GM12891 (cell line): ENCODE measurements around the gene SDF4.

ENCODE experiments used
- POLR2AphosphoS5 ChIP-seq: IDR thresholded peaks from 2 replicates; pipeline ENCODE4 v1.6.1; 2011; ENCODE audit warnings: low read depth, low read length, control low read depth
- POU2F2 ChIP-seq: IDR thresholded peaks from 2 replicates; pipeline ENCODE4 v1.6.1; 2011; ENCODE audit warnings: low read depth, mild to moderate bottlenecking, control low read depth, low read length, moderate library complexity
- SPI1 ChIP-seq: IDR thresholded peaks from 2 replicates; pipeline ENCODE4 v1.6.1; 2011; ENCODE audit warnings: low read depth, low read length, control low read depth
- TAF1 ChIP-seq: IDR thresholded peaks from 2 replicates; pipeline ENCODE4 v1.6.1; 2011; ENCODE audit warnings: low read depth, low read length, control low read depth

GRCh38 chr1:1245817-1246576, 14.2 kb upstream of the SDF4 start:
- no peak for TF ChIP-seq TAF1
- no peak for TF ChIP-seq SPI1
- TF ChIP-seq POLR2AphosphoS5, result no peak
- TF ChIP-seq POU2F2, result no peak
